Small intestine (tissue), 7 donors: Measurements from ENCODE around the gene PPP1R37. TPM values are rescaled to one million over a fixed set of nuclear protein-coding genes. Genes with fewer than 3 reads are reported as not detected.

ENCODE experiments used
- DNase-seq, 2 donors: peaks; one replicate each; pipeline versions ENCODE4 v3.0.0 to v3.0.0-alpha.2; 2013
- FAIRE-seq: peaks from 2 replicates; lab custom pipeline; 2012; peaks lifted over from hg19 to GRCh38; lab: Jason Lieb, UNC
- H3K27ac ChIP-seq, 3 donors: one replicate each; pipeline ENCODE4 v1.5.1; 2013; ENCODE audit warnings: low read length in 2 of 3, mild to moderate bottlenecking in 2 of 3, control low read depth in 1 of 3, inconsistent platforms in 1 of 3, low read depth in 1 of 3, moderate library complexity in 1 of 3
- H3K27me3 ChIP-seq, 3 donors: one replicate each; pipeline ENCODE4 v1.6.1; 2013; ENCODE audit warnings: low read length in 3 of 3, inconsistent platforms in 1 of 3; ENCODE audit not compliant: control insufficient read depth in 3 of 3, insufficient read depth in 3 of 3
- H3K36me3 ChIP-seq, 3 donors: one replicate each; pipeline ENCODE4 v1.6.1; 2013; ENCODE audit warnings: low read length in 3 of 3, inconsistent platforms in 1 of 3, low read depth in 1 of 3, mild to moderate bottlenecking in 1 of 3, moderate library complexity in 1 of 3; ENCODE audit not compliant: control insufficient read depth in 3 of 3, insufficient read depth in 2 of 3
- H3K4me1 ChIP-seq, 3 donors: one replicate each; pipeline ENCODE4 v1.6.1; 2013; ENCODE audit warnings: low read length in 2 of 3, inconsistent platforms in 1 of 3, low read depth in 1 of 3, mild to moderate bottlenecking in 1 of 3, moderate library complexity in 1 of 3; ENCODE audit not compliant: control insufficient read depth in 3 of 3, insufficient read depth in 2 of 3
- H3K4me3 ChIP-seq, 3 donors: one replicate each; pipeline ENCODE4 v1.5.1; 2013; ENCODE audit warnings: low read length in 3 of 3, control low read depth in 1 of 3, inconsistent platforms in 1 of 3, low read depth in 1 of 3, mild to moderate bottlenecking in 1 of 3, moderate library complexity in 1 of 3
- H3K9me3 ChIP-seq, 2 donors: one replicate each; pipeline ENCODE4 v1.6.1; 2013; ENCODE audit warnings: low read depth in 1 of 2, low read length in 1 of 2; ENCODE audit not compliant: control insufficient read depth in 2 of 2, insufficient read depth in 1 of 2
- WGBS, 3 donors: extraction: QIAGEN DNeasy Blood & Tissue Kit; methylation state at CpG; one replicate each; pipeline ENCODE4 v1.1.7; 2013; 5-methylcytosine and 5-hydroxymethylcytosine counted together
- polyA plus RNA-seq, 4 donors: library from polyadenylated mRNA; stranded (reverse) in 3 of 4; unstranded in 1 of 4; fragments of 200-250 nt in 3 of 4; fragments of 120-200 nt in 1 of 4; gene quantifications; one replicate each; pipeline versions ENCODE4 v1.2.1 to v1.2.3, GENCODE V29; 2013
- donor health status: healthy with polysubstance abuse.
- donor health status: control.
- donor health status: control.
- donor health status: Bipolar disorder and iron deficiency.
- donor health status: healthy.

Gene PPP1R37
- polyA plus RNA-seq, 4 donors: 19.5 to 47.0 (median 31.6) TPM

DNA sequence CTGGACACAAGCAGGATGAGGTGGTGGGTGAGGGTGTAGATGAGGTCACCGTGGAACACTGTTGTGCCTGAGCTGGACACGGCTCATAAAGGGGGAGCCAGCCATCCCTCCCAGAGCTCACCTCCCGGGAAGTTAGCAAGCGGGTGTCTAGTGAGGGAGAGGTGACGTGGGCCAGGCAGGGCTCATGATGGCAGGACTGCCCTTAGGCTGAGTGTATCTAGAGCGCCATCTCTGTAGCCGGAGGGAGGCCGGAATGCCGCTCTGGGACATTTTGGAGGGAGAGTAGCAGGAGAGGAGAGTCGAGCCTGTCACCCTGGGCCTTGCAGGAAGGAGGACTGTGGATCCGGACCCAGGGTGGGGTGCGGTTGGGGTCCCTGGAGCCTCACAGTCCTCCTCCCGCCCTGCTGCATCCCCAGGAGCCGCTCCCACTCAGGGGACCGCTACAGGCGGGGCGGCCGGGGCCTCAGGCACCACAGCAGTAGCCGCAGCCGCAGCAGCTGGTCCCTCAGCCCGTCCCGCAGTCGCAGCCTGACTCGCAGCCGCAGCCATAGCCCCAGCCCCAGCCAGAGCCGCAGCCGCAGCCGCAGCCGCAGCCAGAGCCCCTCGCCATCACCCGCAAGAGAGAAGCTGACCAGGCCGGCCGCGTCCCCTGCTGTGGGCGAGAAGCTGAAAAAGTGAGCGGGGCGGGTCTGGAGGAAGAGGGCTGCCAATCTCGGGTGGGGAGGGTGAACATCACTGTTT lies 25.9 kb upstream of the PPP1R37 start:
- Histone ChIP-seq H3K4me3 (no peak overlapping the region), H3K9me3 (no peaks in the 10 kb centered on the region), H3K4me1 (no peaks in the 10 kb centered on the region), H3K27ac (no peak overlapping the region), H3K36me3 (peaks cover 24 to 93% (median 29%) of the 10 kb centered on the region in 3 donors), H3K27me3 (no peaks in the 10 kb centered on the region)
- WGBS, 3 donors: 92 to 95% (median 94%) methylated on average over 36 to 38 of the region's 38 CpGs
- FAIRE-seq: no peak
- no peak for DNase-seq

DNA sequence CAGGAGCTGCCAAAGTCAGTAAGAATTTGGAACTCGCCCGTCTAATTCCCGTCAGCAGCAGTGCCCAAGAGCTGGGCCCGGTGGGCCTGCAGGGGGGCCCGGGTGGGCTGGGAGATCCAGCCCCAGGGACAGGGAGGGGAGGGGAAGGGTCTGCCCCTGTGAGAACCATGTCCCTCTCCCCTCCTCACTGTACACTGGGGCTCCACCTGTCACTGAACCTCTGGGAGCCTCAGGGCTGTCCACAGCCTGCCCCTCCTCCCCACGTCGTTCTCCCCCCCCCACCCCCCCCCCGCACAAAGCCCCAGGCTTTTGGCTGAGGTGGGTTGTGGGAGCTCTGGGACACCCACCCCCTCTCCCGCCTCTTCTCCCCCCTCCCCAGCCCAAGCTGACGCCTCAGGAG lies 24.9 kb upstream of the PPP1R37 start:
- Histone ChIP-seq H3K4me1 (no peaks in the 10 kb centered on the region), H3K27ac (no peak overlapping the region), H3K9me3 (no peaks in the 10 kb centered on the region), H3K4me3 (no peak overlapping the region), H3K36me3 (peaks cover 24 to 93% (median 26%) of the 10 kb centered on the region in 3 donors), H3K27me3 (no peaks in the 10 kb centered on the region)
- 78 to 90% (median 85%) methylated on average over 7 to 9 of the region's 10 CpGs for WGBS, 3 donors
- DNase-seq (no peak), FAIRE-seq (no peak)

DNA sequence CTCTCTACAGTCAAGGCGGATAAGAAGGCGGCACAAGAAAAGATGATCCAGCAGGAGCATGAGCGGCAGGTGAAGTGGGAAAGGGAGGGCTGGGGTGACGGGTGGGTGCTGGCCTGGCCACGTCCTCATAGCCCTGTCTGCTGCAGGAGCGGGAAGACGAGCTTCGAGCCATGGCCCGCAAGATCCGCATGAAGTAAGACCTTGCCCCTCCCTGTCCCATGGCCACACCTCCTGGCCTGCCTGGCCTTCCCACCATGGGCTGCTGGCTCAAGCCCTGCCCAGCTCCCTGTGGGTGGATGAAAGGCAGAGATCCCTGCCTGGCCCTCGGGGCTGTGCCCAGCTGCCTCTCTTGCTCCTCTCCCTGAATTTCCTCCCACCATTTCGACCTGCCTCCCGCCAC lies 23.9 kb upstream of the PPP1R37 start:
- FAIRE-seq (no peak), DNase-seq (peak; percentile 32 to 52)
- 68 to 75% (median 74%) methylated on average over 13 of the region's 13 CpGs for WGBS, 3 donors

DNA sequence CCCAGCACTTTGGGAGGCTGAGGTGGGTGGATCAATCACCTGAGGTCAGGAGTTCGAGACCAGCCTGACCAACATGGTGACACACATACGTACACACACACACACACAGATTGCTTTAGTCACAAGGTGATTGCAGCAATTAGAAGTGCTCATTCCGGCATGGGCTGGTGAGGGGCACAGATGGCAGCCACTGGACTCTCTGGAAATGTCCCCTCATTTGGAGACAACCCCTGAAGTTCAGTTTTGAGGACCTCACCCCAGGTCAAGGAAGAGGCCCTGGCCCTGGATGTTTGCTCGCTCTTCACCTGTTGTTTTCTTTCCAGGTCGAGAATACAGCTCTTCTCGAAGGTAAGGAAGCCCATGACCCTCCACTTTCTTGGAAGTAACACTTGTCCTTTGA lies 22.8 kb upstream of the PPP1R37 start:
- 73 to 80% (median 76%) methylated on average over 6 of the region's 6 CpGs for WGBS, 3 donors
- H3K9me3 ChIP-seq: no peaks in the 10 kb centered on the region
- DNase-seq (no peak), FAIRE-seq (no peak)
- H3K36me3 ChIP-seq: peaks cover 15 to 85% (median 21%) of the 10 kb centered on the region in 3 donors
- H3K4me1 ChIP-seq: peaks cover 0 to 8% (median 6%) of the 10 kb centered on the region in 3 donors
- H3K4me3 ChIP-seq: no peak overlapping the region
- no peak overlapping the region for H3K27ac ChIP-seq
- H3K27me3 ChIP-seq: no peaks in the 10 kb centered on the region

More for the DNA sequence above, 23.9 kb upstream of the PPP1R37 start:
- H3K4me3 ChIP-seq: no peak overlapping the region
- H3K4me1 ChIP-seq: no peaks in the 10 kb centered on the region
- no peak overlapping the region for H3K27ac ChIP-seq
- no peaks in the 10 kb centered on the region for H3K9me3 ChIP-seq
- no peaks in the 10 kb centered on the region for H3K27me3 ChIP-seq
- H3K36me3 ChIP-seq: peaks cover 20 to 90% (median 21%) of the 10 kb centered on the region in 3 donors

DNA sequence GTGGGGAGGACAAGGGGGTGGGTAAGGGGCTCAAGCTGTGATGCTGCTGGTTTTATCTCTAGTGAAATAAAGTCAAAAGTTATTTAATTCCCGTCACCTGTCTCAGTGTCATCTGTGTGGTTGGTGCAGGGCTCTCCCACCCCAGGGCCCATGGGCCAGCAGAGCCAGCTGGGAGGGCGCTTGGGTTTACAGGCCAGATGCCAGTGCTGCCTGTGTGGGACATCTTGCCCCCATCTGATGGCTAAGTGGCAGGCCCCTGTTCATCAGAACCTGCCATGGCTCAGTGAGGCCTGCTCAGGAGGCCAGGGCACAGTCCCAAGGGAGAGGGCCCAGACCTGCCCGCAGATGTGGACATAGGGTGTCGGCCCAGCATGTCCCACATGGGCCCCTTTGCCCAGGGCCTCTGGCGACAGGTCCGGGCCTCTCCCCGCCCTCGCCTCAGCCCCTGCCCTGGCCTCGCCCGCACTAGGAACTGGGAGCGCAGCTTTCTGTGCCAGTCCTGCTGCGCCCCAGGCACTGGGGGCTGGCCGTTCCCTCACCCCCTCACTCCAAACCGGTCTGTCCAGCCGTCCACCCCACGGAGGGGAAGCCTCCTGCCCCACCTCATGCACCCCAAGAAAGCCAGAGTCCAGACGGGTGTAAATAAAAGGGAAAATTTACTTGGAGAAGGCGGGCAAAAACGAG lies 22.0 kb upstream of the PPP1R37 start:
- Histone ChIP-seq H3K27me3 (no peaks in the 10 kb centered on the region), H3K9me3 (no peaks in the 10 kb centered on the region), H3K4me1 (peaks cover 0 to 8% (median 6%) of the 10 kb centered on the region in 3 donors), H3K27ac (no peak overlapping the region), H3K36me3 (peaks cover 12 to 77% (median 21%) of the 10 kb centered on the region in 3 donors), H3K4me3 (no peak overlapping the region)
- 62 to 82% (median 81%) methylated on average over 15 to 19 of the region's 19 CpGs for WGBS, 3 donors
- DNase-seq: no peak
- FAIRE-seq: no peak

DNA sequence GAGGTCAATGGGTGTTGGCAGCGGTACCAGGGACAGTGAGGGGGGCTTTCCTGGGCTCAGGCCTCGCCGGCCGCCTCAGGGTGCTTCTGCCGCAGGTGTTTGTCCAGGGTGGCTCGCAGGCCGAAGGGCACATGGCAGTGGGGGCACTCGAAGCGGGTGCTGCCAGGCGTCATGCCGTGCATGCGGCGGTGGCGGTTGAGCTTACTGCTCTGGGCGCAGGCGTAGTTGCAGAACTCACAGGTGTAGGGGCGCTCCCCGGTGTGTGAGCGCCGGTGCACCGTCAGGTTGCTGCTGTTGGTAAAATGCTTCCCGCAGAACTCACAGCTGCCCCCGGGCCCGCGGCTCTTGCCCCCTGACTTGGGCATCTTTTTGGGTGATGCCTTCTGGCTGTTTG lies 21.4 kb upstream of the PPP1R37 start:
- peaks cover 0 to 10% (median 6%) of the 10 kb centered on the region in 3 donors for H3K4me1 ChIP-seq
- peaks cover 12 to 74% (median 21%) of the 10 kb centered on the region in 3 donors for H3K36me3 ChIP-seq
- DNase-seq (no peak), FAIRE-seq (no peak)
- H3K27me3 ChIP-seq: no peaks in the 10 kb centered on the region
- 91 to 92% (median 92%) methylated on average over 25 of the region's 25 CpGs for WGBS, 3 donors
- no peak overlapping the region for H3K4me3 ChIP-seq
- no peaks in the 10 kb centered on the region for H3K9me3 ChIP-seq
- no peak overlapping the region for H3K27ac ChIP-seq

DNA sequence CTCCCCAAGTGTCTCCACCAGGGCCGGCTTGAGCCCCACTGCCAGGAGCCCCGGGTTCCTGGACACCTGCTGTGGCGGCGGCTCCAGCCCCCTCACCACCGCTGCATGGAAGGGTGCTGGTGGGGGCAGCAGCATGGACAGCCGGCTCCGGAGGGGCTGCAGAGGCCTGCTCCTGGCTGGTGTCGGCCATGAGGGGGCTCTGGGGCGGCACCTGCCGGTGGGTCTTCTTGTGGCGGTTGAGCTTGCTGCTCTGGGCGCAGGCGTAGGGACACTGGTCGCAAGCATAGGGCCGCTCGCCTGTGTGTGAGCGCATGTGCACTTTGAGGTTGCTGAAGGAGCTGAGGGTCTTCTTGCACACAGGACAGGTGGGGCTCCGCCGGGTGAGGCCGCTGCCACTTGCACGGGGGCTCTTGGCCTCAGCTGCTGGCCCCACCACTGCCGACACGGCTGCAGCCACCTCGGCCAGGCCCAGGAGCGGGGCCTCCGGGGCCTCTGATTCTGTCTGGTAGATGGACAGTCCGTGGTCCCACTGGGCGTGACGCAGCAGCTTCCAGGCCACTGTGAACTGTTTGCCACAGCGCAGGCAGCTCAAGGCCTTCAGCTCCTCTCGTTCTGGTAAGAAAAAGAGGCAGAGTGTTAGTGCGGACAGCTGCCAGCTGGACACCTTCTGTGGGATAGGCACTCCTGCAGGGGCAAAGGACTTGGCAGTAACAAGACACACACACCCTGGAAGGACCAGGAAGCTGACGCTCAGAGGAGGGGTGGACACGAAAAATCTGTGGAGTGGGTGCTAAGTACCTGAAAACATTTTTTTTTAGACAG lies 20.8 kb upstream of the PPP1R37 start:
- Histone ChIP-seq H3K4me3 (no peak overlapping the region), H3K27me3 (no peaks in the 10 kb centered on the region), H3K9me3 (no peaks in the 10 kb centered on the region), H3K36me3 (peaks cover 8 to 68% (median 21%) of the 10 kb centered on the region in 3 donors), H3K27ac (no peak overlapping the region), H3K4me1 (peaks cover 0 to 16% (median 6%) of the 10 kb centered on the region in 3 donors)
- 87 to 90% (median 87%) methylated on average over 34 of the region's 34 CpGs for WGBS, 3 donors
- DNase-seq (no peak), FAIRE-seq (no peak)

DNA sequence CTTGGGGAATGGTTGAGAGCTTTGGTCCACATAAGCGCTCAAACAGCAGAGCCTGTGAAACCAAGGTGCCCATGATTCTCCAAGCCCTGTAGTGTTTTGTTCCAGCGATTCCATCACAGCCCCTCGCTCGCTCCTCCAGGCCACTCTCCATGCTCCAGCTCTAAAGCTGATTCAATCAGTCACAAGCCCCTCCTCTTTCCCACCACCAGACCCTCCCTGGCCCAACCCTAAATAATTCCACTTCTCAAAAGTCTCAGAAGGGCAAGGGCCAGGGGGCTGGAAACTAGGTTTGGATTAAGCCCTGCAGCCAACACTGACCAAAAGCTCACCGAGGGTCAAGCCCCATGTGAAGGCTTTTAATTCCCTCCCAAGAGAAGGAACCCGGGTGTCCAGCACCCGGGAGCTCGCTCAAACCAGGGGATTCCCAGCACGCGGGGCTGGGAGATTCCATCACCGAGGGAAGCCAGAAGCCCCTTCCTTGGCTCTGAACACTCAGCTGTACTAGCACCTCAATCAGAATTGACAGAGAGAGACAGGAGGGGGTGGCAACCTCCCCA lies 18.2 kb upstream of the PPP1R37 start:
- WGBS, 3 donors: 46 to 53% (median 46%) methylated on average over 11 of the region's 11 CpGs
- DNase-seq: no peak
- H3K27me3 ChIP-seq: no peaks in the 10 kb centered on the region
- H3K9me3 ChIP-seq: no peaks in the 10 kb centered on the region
- no peak for FAIRE-seq
- H3K36me3 ChIP-seq: peaks cover 2 to 42% (median 11%) of the 10 kb centered on the region in 3 donors
- H3K27ac ChIP-seq: peak overlapping the region; percentile 2 to 76 (median 62)
- peak overlapping the region in 2 of 3 donors; percentile 38 to 62 for H3K4me3 ChIP-seq
- H3K4me1 ChIP-seq: peaks cover 2 to 28% (median 11%) of the 10 kb centered on the region in 3 donors
